Measurements from ENCODE around the gene PROSER1.

DNA sequence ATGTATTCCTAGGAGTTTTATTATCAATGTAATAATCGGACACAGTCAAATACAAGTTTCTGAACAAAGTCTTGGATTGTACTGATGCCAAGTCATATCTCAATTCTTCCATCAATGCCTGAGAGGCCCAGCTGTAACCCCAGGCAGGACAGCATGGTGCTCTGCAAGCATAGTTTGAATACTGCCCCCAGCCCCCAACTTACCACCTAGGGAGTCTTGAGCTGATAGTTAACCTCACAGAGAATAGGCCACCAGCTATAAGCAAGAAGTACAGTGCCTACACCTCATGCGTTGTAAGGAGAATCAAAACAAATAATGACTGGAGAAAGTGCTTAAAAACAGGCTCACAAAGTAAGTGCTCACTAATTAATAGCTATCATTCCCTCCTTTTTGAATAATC lies 2.7 kb downstream of the PROSER1 start:
- no peak for TF ChIP-seq CTCF (IDR thresholded peaks at IDR 0.05)
- TF ChIP-seq POLR2A (IDR thresholded peaks at IDR 0.05), result no peak

Measured in thyroid gland (tissue), 4 donors.